ENCODE results near the gene NBL1.

DNA sequence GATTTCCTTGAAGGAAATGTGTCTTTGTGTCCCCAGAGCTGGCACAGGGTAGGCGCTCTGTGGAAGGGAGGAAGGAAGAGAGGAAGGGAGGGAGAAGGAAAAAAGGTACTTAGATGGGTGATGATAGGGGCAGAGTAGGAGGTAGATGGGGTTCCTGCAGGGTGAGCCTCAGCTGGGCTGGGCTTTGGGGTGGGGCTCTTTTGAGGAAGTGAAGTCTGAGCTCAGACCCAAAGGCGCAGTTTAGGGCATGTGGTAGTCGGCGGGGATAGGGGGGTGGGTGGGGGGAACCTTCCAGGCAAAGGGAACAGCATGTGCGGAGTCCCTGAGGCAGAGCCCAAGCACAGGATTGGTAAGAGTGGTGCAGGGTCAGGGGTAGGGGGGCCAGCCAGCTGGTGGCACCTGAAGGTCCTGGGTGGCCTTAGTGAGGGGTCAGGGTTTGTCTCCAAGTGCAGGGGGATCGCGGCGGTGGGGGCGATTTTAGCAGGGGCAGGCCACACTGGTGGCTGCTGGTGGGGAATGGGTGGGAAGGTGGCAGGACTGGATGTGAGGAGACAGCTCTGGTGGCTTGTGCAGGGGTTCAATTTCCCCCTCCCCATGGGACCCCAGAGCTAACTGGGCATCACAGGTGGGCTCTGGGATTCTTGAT, 12.1 kb downstream of the NBL1 start:
- TF ChIP-seq CTCF (IDR thresholded peaks at IDR 0.05; ENCODE audit: poor library complexity) (no peak), EZH2 (IDR thresholded peaks at IDR 0.05; ENCODE audit: borderline replicate concordance) (no peak), EZH2phosphoT487 (IDR thresholded peaks at IDR 0.05; ENCODE audit: low read depth, severe bottlenecking, unreplicated experiment) (no peak)
